Measurements from ENCODE around the gene VPS18. TPM values are rescaled to one million over a fixed set of nuclear protein-coding genes. Genes with fewer than 3 reads are reported as not detected.

Gene VPS18
- total RNA-seq, 1 donor from 2014 or later, result 27.5 TPM

- no peak for DNase-seq
Measured at GRCh38 chr15:40902605-40903561, 8.6 kb downstream of the VPS18 start.

- DNase-seq, result no peak
Measured at GRCh38 chr15:40904552-40905201, 10.4 kb downstream of the VPS18 start.

- peak; percentile 41 for DNase-seq
Measured at GRCh38 chr15:40906091-40906990, 12.1 kb downstream of the VPS18 start.

- DNase-seq, result no peak
Measured at GRCh38 chr15:40906991-40907802, 12.9 kb downstream of the VPS18 start.

- no peak for DNase-seq
Measured at GRCh38 chr15:40908095-40908494, 13.8 kb downstream of the VPS18 start.

- no peak for DNase-seq
Measured at GRCh38 chr15:40909662-40910630, 15.7 kb downstream of the VPS18 start.

- DNase-seq, result no peak
Measured at GRCh38 chr15:40911141-40911540, 16.9 kb downstream of the VPS18 start.

- DNase-seq, result no peak
Measured at GRCh38 chr15:40911693-40912092, 17.4 kb downstream of the VPS18 start.

- DNase-seq, result no peak
Measured at GRCh38 chr15:40912478-40912877, 18.2 kb downstream of the VPS18 start.

- no peak for DNase-seq
Measured at GRCh38 chr15:40914013-40914412, 19.8 kb downstream of the VPS18 start.

GRCh38 chr15:40914486-40914885, 20.2 kb downstream of the VPS18 start:
- no peak for DNase-seq

- DNase-seq, result no peak
Measured at GRCh38 chr15:40915116-40915661, 20.9 kb downstream of the VPS18 start.

- no peak for DNase-seq
Measured at GRCh38 chr15:40915679-40916078, 21.4 kb downstream of the VPS18 start.

- no peak for DNase-seq
Measured at GRCh38 chr15:40917585-40917984, 23.3 kb downstream of the VPS18 start.

- no peak for DNase-seq
Measured at GRCh38 chr15:40918146-40918798, 24.0 kb downstream of the VPS18 start.

- no peak for DNase-seq
Measured at GRCh38 chr15:40918799-40919392, 24.6 kb downstream of the VPS18 start.

GRCh38 chr15:40921949-40922607, 27.8 kb downstream of the VPS18 start:
- DNase-seq, result no peak

GRCh38 chr15:40922608-40923005, 28.4 kb downstream of the VPS18 start:
- no peak for DNase-seq

GRCh38 chr15:40923551-40923950, 29.3 kb downstream of the VPS18 start:
- DNase-seq, result no peak

Data from occipital lobe (tissue), 2 donors.